AG09309 (cell line): ENCODE data around the gene PIK3IP1.

ENCODE experiments used
- DNase-seq: peaks from one replicate; pipeline ENCODE4 v3.0.0-alpha.2; 2010; ENCODE audit warnings: low read depth
- H3K4me3 ChIP-seq: 2 replicates; pipeline ENCODE4 v1.5.1; 2011; ENCODE audit warnings: mild to moderate bottlenecking, low read depth, low read length, moderate library complexity; ENCODE audit not compliant: control insufficient read depth
- CTCF ChIP-seq: IDR thresholded peaks from 2 replicates; pipeline ENCODE4 v1.5.1; 2011; ENCODE audit warnings: mild to moderate bottlenecking, low read depth, low read length, inconsistent platforms; ENCODE audit not compliant: insufficient read depth, control insufficient read depth; ENCODE audit errors: missing control alignments

The PIK3IP1 gene

GRCh38 chr22:31235081-31235480 lies 57.2 kb downstream of the PIK3IP1 start:
- TF ChIP-seq CTCF: no peak
- no peak for DNase-seq
- no peak overlapping the region for H3K4me3 ChIP-seq

GRCh38 chr22:31233001-31233400 lies 59.3 kb downstream of the PIK3IP1 start:
- H3K4me3 ChIP-seq: no peak overlapping the region
- no peak for TF ChIP-seq CTCF
- no peak for DNase-seq
